Neuronal stem cell (in vitro differentiated cells): ENCODE measurements around the gene HS3ST4.

Experiments
- DNase-seq: peaks from one replicate; pipeline ENCODE4 v3.0.0-alpha.2; 2013; ENCODE audit warnings: low spot score
- H2AFZ ChIP-seq: one replicate; pipeline ENCODE4 v1.6.1; 2013; ENCODE audit warnings: mild to moderate bottlenecking, low read length, inconsistent platforms
- H2AK5ac ChIP-seq: 2 replicates; pipeline ENCODE4 v1.6.1; 2013; ENCODE audit warnings: low read depth, mild to moderate bottlenecking, inconsistent platforms, low read length, moderate library complexity, mixed read lengths
- H2BK120ac ChIP-seq: 2 replicates; pipeline ENCODE4 v1.6.1; 2013; ENCODE audit warnings: low read depth, mild to moderate bottlenecking, inconsistent platforms, low read length, moderate library complexity, mixed read lengths
- H2BK12ac ChIP-seq: one replicate; pipeline ENCODE4 v1.6.1; 2013; ENCODE audit warnings: low read length, inconsistent platforms
- H2BK15ac ChIP-seq: 2 replicates; pipeline ENCODE4 v1.6.1; 2013; ENCODE audit warnings: mild to moderate bottlenecking, low read length, inconsistent platforms, mixed read lengths
- H2BK5ac ChIP-seq: one replicate; pipeline ENCODE4 v1.6.1; 2013; ENCODE audit warnings: inconsistent platforms, mild to moderate bottlenecking, low read length, moderate library complexity
- H3K14ac ChIP-seq: one replicate; pipeline ENCODE4 v1.6.1; 2013; ENCODE audit warnings: low read length, inconsistent platforms
- H3K18ac ChIP-seq: 2 replicates; pipeline ENCODE4 v1.6.1; 2013; ENCODE audit warnings: low read length, inconsistent platforms
- H3K23ac ChIP-seq: 2 replicates; pipeline ENCODE4 v1.6.1; 2013; ENCODE audit warnings: low read depth, mild to moderate bottlenecking, mixed read lengths, low read length, inconsistent platforms; ENCODE audit not compliant: poor library complexity
- H3K27ac ChIP-seq: replicated peaks from 3 replicates; pipeline ENCODE4 v1.5.1; 2013; ENCODE audit warnings: low read length, inconsistent platforms
- H3K27me3 ChIP-seq, 3 experiments: 2 replicates each; pipeline ENCODE4 v1.6.1; 2013; ENCODE audit warnings: low read length in 3 of 3, mild to moderate bottlenecking in 2 of 3, inconsistent platforms in 1 of 3, low read depth in 1 of 3, mixed read lengths in 1 of 3, moderate library complexity in 1 of 3; ENCODE audit not compliant: control insufficient read depth in 3 of 3, insufficient read depth in 3 of 3
- H3K36me3 ChIP-seq, 2 donors: replicated peaks in 1 of 2; 2 replicates each; pipeline ENCODE4 v1.6.1; 2013; ENCODE audit warnings: low read length in 2 of 2; ENCODE audit not compliant: control insufficient read depth in 2 of 2, insufficient read depth in 2 of 2
- H3K4ac ChIP-seq: 2 replicates; pipeline ENCODE4 v1.6.1; 2013; ENCODE audit warnings: inconsistent platforms, mild to moderate bottlenecking, low read length, moderate library complexity
- H3K4me1 ChIP-seq, 2 donors: 1 replicate in 1 of 2; 2 replicates in 1 of 2; pipeline ENCODE4 v1.6.1; 2013; ENCODE audit warnings: low read length in 2 of 2, low read depth in 1 of 2; ENCODE audit not compliant: control insufficient read depth in 2 of 2, insufficient read depth in 1 of 2
- H3K4me2 ChIP-seq: one replicate; pipeline ENCODE4 v1.6.1; 2013; ENCODE audit warnings: mild to moderate bottlenecking, low read length, inconsistent platforms; ENCODE audit not compliant: insufficient read depth, poor library complexity, severe bottlenecking
- H3K4me3 ChIP-seq, 2 donors: 2 replicates each; pipeline ENCODE4 v1.5.1; 2013; ENCODE audit warnings: low read length in 2 of 2, mild to moderate bottlenecking in 2 of 2, inconsistent platforms in 1 of 2, moderate library complexity in 1 of 2
- H3K79me1 ChIP-seq: one replicate; pipeline ENCODE4 v1.6.1; 2013; ENCODE audit warnings: low read depth, mild to moderate bottlenecking, inconsistent platforms, low read length, moderate library complexity
- H3K9ac ChIP-seq: one replicate; pipeline ENCODE4 v1.6.1; 2013; ENCODE audit warnings: mild to moderate bottlenecking, low read depth, low read length, inconsistent platforms; ENCODE audit not compliant: poor library complexity
- H3K9me3 ChIP-seq, 2 donors: replicated peaks in 1 of 2; 2 replicates each; pipeline versions ENCODE3 to v1.6.1; 2013; ENCODE audit warnings: low read length in 2 of 2, mild to moderate bottlenecking in 2 of 2, inconsistent platforms in 1 of 2, low read depth in 1 of 2, mixed read lengths in 1 of 2, moderate library complexity in 1 of 2; ENCODE audit not compliant: control insufficient read depth in 2 of 2, insufficient read depth in 1 of 2
- H4K8ac ChIP-seq: one replicate; pipeline ENCODE4 v1.6.1; 2013; ENCODE audit warnings: low read depth, mild to moderate bottlenecking, inconsistent platforms, low read length, moderate library complexity
- H4K91ac ChIP-seq: one replicate; pipeline ENCODE4 v1.6.1; 2013; ENCODE audit warnings: low read length, low read depth, mild to moderate bottlenecking, inconsistent platforms; ENCODE audit not compliant: poor library complexity
- WGBS, 2 donors: extraction: QIAGEN DNeasy Blood & Tissue Kit; methylation state at CpG; one replicate each; pipeline ENCODE4 v1.1.7; 2013; ENCODE audit warnings: missing lambda C conversion rate in 2 of 2, mixed read lengths in 1 of 2; ENCODE audit not compliant: insufficient read length in 2 of 2, insufficient replicate concordance in 1 of 2; ENCODE audit errors: extremely low coverage in 2 of 2; 5-methylcytosine and 5-hydroxymethylcytosine counted together

The HS3ST4 gene

GRCh38 chr16:26169473-26169872 lies 477.7 kb downstream of the HS3ST4 start:
- Histone ChIP-seq H2BK120ac (no peak overlapping the region), H2BK5ac (no peak overlapping the region), H3K27ac (no peak overlapping the region), H3K9me3 (no peaks in the 10 kb centered on the region), H3K14ac (no peak overlapping the region), H3K9ac (no peak overlapping the region), H2BK15ac (no peak overlapping the region), H3K4me2 (no peak overlapping the region), H3K23ac (no peak overlapping the region), H3K27me3 (no peaks in the 10 kb centered on the region), H3K36me3 (no peaks in the 10 kb centered on the region), H3K18ac (no peak overlapping the region), H3K4me3 (no peak overlapping the region), H4K91ac (no peak overlapping the region), H3K4ac (no peak overlapping the region), H2AK5ac (no peak overlapping the region), H4K8ac (no peak overlapping the region), H2AFZ (no peak overlapping the region), H3K79me1 (no peaks in the 10 kb centered on the region), H2BK12ac (no peak overlapping the region), H3K4me1 (no peaks in the 10 kb centered on the region)
- no CpG with 5 or more reads among the region's 3 CpGs for WGBS, 2 donors
- no peak for DNase-seq

DNA sequence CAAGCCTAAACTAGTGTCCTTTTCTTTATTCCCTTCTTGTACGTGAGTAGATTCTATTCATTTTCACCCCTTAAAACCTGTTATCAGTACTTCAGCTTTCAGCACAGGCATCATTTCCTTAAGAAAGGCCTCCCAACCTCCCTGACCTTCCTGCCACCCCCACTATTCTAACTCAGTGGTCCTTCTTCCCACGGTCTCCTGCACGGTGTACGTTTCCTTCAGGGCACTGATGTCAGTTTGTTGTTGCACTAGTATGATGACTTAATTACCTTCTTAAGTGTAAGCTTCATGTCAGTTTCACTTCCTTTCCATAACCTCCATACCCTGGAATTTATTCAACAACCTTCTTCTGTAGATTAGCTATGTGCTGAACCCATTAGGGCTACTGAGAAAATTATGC lies 484.2 kb downstream of the HS3ST4 start:
- Histone ChIP-seq H3K23ac (no peak overlapping the region), H3K9me3 (no peaks in the 10 kb centered on the region), H2BK12ac (no peak overlapping the region), H4K8ac (no peak overlapping the region), H3K18ac (no peak overlapping the region), H3K4me2 (no peak overlapping the region), H3K4ac (no peak overlapping the region), H2AK5ac (no peak overlapping the region), H3K14ac (no peak overlapping the region), H3K79me1 (no peaks in the 10 kb centered on the region), H3K36me3 (no peaks in the 10 kb centered on the region), H3K9ac (no peak overlapping the region), H3K4me1 (peaks cover 0 to 1% of the 10 kb centered on the region in 2 donors), H2AFZ (no peak overlapping the region), H2BK120ac (no peak overlapping the region), H2BK5ac (no peak overlapping the region), H2BK15ac (no peak overlapping the region), H4K91ac (no peak overlapping the region), H3K4me3 (no peak overlapping the region), H3K27ac (no peak overlapping the region), H3K27me3 (no peaks in the 10 kb centered on the region)
- no peak for DNase-seq
- no CpG with 5 or more reads among the region's 4 CpGs for WGBS, 2 donors

- H3K4me2 ChIP-seq = no peak overlapping the region
- no peak for DNase-seq
- H3K14ac ChIP-seq = no peak overlapping the region
- no peak overlapping the region for H4K91ac ChIP-seq
- no peak overlapping the region for H3K23ac ChIP-seq
- H2AFZ ChIP-seq = no peak overlapping the region
- no peak overlapping the region for H3K27ac ChIP-seq
- H3K4me1 ChIP-seq = peaks cover 0 to 1% of the 10 kb centered on the region in 2 donors
- H3K4ac ChIP-seq = no peak overlapping the region
- no peak overlapping the region for H2BK5ac ChIP-seq
- H3K18ac ChIP-seq = no peak overlapping the region
- no peaks in the 10 kb centered on the region for H3K27me3 ChIP-seq
- no peaks in the 10 kb centered on the region for H3K36me3 ChIP-seq
- no CpG with 5 or more reads among the region's 1 CpG for WGBS, 2 donors
- no peak overlapping the region for H3K9ac ChIP-seq
- no peaks in the 10 kb centered on the region for H3K79me1 ChIP-seq
- no peak overlapping the region for H2BK15ac ChIP-seq
- no peak overlapping the region for H4K8ac ChIP-seq
- H3K4me3 ChIP-seq = no peak overlapping the region
- H2AK5ac ChIP-seq = no peak overlapping the region
- no peak overlapping the region for H2BK120ac ChIP-seq
- H2BK12ac ChIP-seq = no peak overlapping the region
- no peaks in the 10 kb centered on the region for H3K9me3 ChIP-seq
Observed at GRCh38 chr16:26177438-26177837, 485.7 kb downstream of the HS3ST4 start.

DNA sequence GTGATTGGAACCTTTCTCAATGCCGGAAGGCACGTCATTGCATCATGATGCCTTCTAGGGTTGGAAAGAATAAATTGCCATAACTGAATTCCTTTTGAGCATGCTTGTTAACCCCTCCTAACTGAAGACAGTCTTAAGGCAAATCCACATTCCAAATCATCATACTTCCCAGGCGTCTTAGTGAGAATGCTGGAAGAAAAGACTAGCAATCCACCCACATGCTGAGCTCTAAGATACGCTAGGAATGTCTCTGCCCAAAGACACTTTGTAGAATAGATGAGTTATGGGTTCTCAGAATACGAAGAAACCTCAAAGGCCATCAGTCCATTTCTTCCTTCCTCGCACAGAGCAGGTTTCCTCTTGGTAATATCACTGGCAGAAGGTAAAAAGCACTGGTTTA lies 486.5 kb downstream of the HS3ST4 start:
- Histone ChIP-seq H2BK15ac (no peak overlapping the region), H2AFZ (no peak overlapping the region), H3K18ac (no peak overlapping the region), H2BK5ac (no peak overlapping the region), H3K4ac (no peak overlapping the region), H4K91ac (no peak overlapping the region), H3K4me2 (no peak overlapping the region), H3K27me3 (no peaks in the 10 kb centered on the region), H4K8ac (no peak overlapping the region), H3K9ac (no peak overlapping the region), H3K4me1 (peaks cover 0 to 1% of the 10 kb centered on the region in 2 donors), H3K27ac (no peak overlapping the region), H3K79me1 (no peaks in the 10 kb centered on the region), H2AK5ac (no peak overlapping the region), H3K36me3 (no peaks in the 10 kb centered on the region), H3K9me3 (no peaks in the 10 kb centered on the region), H2BK12ac (no peak overlapping the region), H3K23ac (no peak overlapping the region), H2BK120ac (no peak overlapping the region), H3K14ac (no peak overlapping the region), H3K4me3 (no peak overlapping the region)
- DNase-seq = no peak
- WGBS, 2 donors = no CpG with 5 or more reads among the region's 6 CpGs
